Measurements from ENCODE around the gene CYFIP1. TPM values are rescaled to one million over a fixed set of nuclear protein-coding genes. Genes with fewer than 3 reads are reported as not detected.

CYFIP1 gene
- total RNA-seq, 3 donors from 2014 or later (not counting 1 experiment from before 2014, with no cell fraction given): 6.4 to 9.2 (median 8.8) TPM

GRCh38 chr15:22880981-22881738 lies 99.0 kb downstream of the CYFIP1 start:
- no peak for TF ChIP-seq CTCF (IDR thresholded peaks at IDR 0.05)
- ATAC-seq (no peak), DNase-seq (no peak)
- H3K27me3 Mint-ChIP-seq (ENCODE audit: low read depth in 2 of 2): no peaks in the 10 kb centered on the region
- H3K4me3 ChIP-seq (ENCODE audit: low read length): no peak overlapping the region
- H3K4me1 ChIP-seq (ENCODE audit: control insufficient read depth, insufficient read depth, low read length): peaks cover 6% of the 10 kb centered on the region
- H3K4me3 Mint-ChIP-seq: no peak overlapping the region
- H3K27me3 ChIP-seq (ENCODE audit: control insufficient read depth, insufficient read depth, low read length): no peaks in the 10 kb centered on the region
- peaks cover 17% of the 10 kb centered on the region in 2 donors for H3K4me1 Mint-ChIP-seq
- no peak overlapping the region for H3K27ac ChIP-seq (ENCODE audit: low read length)
- 89% methylated on average over 19 of the region's 19 CpGs for WGBS (ENCODE audit: insufficient coverage)
- no peaks in the 10 kb centered on the region for H3K36me3 ChIP-seq (ENCODE audit: control insufficient read depth, insufficient read depth, low read length)
- H3K36me3 Mint-ChIP-seq: no peaks in the 10 kb centered on the region
- intact Hi-C loops (cut with micrococcal nuclease): no loop called here
- no peaks in the 10 kb centered on the region for H3K9me3 Mint-ChIP-seq
- H3K27ac Mint-ChIP-seq: no peak overlapping the region
- H3K9me3 ChIP-seq (ENCODE audit: control insufficient read depth, insufficient read depth, low read length): no peaks in the 10 kb centered on the region

GRCh38 chr15:22880068-22880980 lies 99.8 kb downstream of the CYFIP1 start:
- Histone ChIP-seq H3K4me1 (ENCODE audit: control insufficient read depth, insufficient read depth, low read length) (peaks cover 6% of the 10 kb centered on the region), H3K27me3 (ENCODE audit: control insufficient read depth, insufficient read depth, low read length) (no peaks in the 10 kb centered on the region), H3K27ac (ENCODE audit: low read length) (no peak overlapping the region), H3K9me3 (ENCODE audit: control insufficient read depth, insufficient read depth, low read length) (no peaks in the 10 kb centered on the region), H3K36me3 (ENCODE audit: control insufficient read depth, insufficient read depth, low read length) (no peaks in the 10 kb centered on the region), H3K4me3 (ENCODE audit: low read length) (no peak overlapping the region)
- Mint-ChIP-seq H3K4me3 (no peak overlapping the region), H3K9me3 (no peaks in the 10 kb centered on the region), H3K27me3 (ENCODE audit: low read depth in 2 of 2) (no peaks in the 10 kb centered on the region), H3K27ac (no peak overlapping the region), H3K36me3 (no peaks in the 10 kb centered on the region), H3K4me1 (peaks cover 16 to 17% of the 10 kb centered on the region in 2 donors)
- TF ChIP-seq CTCF (IDR thresholded peaks at IDR 0.05): no peak
- intact Hi-C loops (cut with micrococcal nuclease): no loop called here
- 83% methylated on average over 33 of the region's 33 CpGs for WGBS (ENCODE audit: insufficient coverage)
- DNase-seq (no peak), ATAC-seq (no peak)

- no peak overlapping the region for H3K4me3 Mint-ChIP-seq
- H3K9me3 Mint-ChIP-seq: no peaks in the 10 kb centered on the region
- ATAC-seq (no peak), DNase-seq (no peak)
- H3K27ac Mint-ChIP-seq: no peak overlapping the region
- no peaks in the 10 kb centered on the region for H3K36me3 Mint-ChIP-seq
- no peaks in the 10 kb centered on the region for H3K4me1 ChIP-seq (ENCODE audit: control insufficient read depth, insufficient read depth, low read length)
- no peak overlapping the region for H3K27ac ChIP-seq (ENCODE audit: low read length)
- H3K36me3 ChIP-seq (ENCODE audit: control insufficient read depth, insufficient read depth, low read length): no peaks in the 10 kb centered on the region
- no peak overlapping the region for H3K4me3 ChIP-seq (ENCODE audit: low read length)
- WGBS (ENCODE audit: insufficient coverage): 97% methylated on average over 10 of the region's 10 CpGs
- no peaks in the 10 kb centered on the region for H3K27me3 ChIP-seq (ENCODE audit: control insufficient read depth, insufficient read depth, low read length)
- no peaks in the 10 kb centered on the region for H3K4me1 Mint-ChIP-seq
- intact Hi-C loops (cut with micrococcal nuclease): no loop called here
- H3K9me3 ChIP-seq (ENCODE audit: control insufficient read depth, insufficient read depth, low read length): no peaks in the 10 kb centered on the region
- no peaks in the 10 kb centered on the region for H3K27me3 Mint-ChIP-seq (ENCODE audit: low read depth in 2 of 2)
- no peak for TF ChIP-seq CTCF (IDR thresholded peaks at IDR 0.05)
Observed at GRCh38 chr15:22878103-22878502, 102.1 kb downstream of the CYFIP1 start.

Measured in natural killer cell (primary cell).